ENCODE data around the gene IL4R.

- no peak for TF ChIP-seq EZH2phosphoT487 (IDR thresholded peaks at IDR 0.05; ENCODE audit: borderline replicate concordance)
- no peak for TF ChIP-seq CTCF (IDR thresholded peaks at IDR 0.05 in 2 of 3, conservative IDR thresholded peaks at IDR 0.05 in 1 of 3; ENCODE audit: borderline replicate concordance in 1 of 3, insufficient read depth in 1 of 3, low read depth in 2 of 3, low read length in 2 of 3)
Measured at GRCh38 chr16:27314161-27314723, 468 bp downstream of the IL4R start.
